Measurements from ENCODE around the gene TFB1M.
"Not testable (repeated sequence)": the region's sequence is repeated elsewhere in the genome, so short reads cannot be mapped to it uniquely, and the experiment has no call there.

The TFB1M gene

GRCh38 chr6:155329460-155330132 is 15.3 kb upstream of the TFB1M start:
- DNase-seq, result no peak

DNA sequence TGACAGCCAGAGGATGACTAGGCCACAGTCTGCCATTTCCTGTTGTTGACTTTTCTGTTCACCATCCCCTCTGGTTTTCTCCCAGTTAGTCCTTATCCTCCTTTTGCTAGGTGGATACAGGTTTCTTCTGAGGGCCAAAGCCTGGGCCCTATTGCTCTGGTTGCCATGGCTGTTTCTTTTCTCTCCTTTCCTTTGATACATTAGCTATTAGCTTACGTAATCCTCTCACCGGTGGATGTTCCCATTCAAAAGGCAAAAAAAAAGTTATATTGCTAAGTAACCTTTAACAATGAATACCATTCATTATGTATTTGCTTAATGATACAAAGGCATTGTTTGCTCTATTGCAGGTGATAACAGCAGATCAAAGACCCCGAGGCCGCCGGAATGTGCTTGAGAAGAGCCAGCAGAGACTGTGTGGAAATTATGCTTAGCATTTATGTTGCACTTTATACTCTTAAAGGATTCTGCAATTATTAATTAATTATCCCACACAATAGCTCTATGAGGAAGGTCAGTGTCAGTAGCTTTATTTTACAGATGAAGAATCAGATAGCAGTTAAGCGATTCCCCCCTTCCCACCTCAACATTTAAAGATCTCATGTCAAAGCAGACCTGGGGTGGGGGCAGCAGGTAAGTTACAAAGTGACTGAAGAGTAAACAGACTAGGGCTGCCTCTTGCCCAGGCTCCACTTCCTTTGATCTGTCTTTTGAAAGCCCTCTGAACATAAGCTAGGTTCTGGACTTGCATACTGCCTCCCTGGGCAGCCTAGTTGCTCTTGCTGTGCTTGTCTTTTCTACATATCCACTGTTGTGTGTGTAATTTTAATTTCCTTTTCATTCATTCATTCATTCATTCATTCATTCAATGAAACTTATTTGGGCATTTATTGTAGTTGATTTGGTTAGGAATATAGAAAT is 14.5 kb upstream of the TFB1M start:
- no peak for DNase-seq

DNA sequence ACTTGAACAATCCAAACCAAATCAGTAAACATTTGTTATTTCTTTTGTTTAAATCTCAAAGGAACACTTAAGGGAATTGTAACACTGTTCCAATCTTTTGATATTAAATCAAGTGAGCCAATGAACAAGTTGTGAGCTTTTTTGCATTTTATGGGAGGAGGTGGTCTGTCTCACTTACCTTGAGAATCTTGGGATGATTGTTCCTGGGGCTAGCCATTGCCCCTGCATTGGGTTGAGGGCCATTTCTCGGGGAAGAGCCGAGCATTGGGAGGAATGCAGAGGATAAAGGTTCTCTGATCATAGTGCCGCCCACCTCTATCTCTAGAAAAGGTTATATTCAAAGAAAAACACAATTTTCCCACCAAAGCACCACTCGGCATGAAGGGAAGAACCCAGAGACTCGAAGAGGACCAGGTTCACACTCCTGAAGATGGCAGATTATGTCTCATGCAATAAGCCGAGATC is 13.8 kb upstream of the TFB1M start:
- DNase-seq, result no peak

DNA sequence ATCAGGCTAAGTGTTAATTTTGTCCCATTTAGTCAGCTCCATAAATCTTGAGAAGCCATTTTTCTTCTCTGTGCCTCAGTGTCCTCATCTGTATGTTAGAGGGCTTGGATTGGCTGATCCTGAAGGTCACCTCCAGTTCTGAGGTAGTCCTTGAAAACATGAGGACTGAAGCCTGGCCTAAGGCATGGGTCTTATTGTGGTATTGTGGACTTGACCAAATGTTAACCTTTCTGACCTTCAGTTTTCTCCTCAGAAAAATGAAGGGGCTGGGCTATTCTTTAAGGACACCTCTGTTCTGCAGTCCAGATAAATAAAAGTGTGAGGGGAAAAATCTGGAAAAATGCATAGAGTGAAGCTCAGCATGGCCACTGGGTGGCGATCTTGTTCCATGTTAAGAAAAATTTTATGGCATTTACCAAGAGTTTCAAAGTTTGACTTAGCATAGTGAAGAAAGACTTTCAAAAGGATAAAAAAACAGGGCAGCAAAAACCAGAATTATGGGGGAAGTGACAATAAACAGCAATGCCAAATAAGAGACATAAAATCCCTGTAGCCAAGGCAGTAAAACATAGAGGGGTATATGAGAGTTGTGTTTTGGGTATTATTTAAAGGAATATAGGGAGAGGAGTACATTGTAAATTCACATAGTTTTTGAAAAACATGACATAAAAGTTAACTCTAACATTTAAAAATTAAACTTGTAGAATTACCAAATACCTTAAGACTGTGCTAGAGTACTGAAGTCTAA is 13.2 kb upstream of the TFB1M start:
- peak; percentile 70 for DNase-seq

DNA sequence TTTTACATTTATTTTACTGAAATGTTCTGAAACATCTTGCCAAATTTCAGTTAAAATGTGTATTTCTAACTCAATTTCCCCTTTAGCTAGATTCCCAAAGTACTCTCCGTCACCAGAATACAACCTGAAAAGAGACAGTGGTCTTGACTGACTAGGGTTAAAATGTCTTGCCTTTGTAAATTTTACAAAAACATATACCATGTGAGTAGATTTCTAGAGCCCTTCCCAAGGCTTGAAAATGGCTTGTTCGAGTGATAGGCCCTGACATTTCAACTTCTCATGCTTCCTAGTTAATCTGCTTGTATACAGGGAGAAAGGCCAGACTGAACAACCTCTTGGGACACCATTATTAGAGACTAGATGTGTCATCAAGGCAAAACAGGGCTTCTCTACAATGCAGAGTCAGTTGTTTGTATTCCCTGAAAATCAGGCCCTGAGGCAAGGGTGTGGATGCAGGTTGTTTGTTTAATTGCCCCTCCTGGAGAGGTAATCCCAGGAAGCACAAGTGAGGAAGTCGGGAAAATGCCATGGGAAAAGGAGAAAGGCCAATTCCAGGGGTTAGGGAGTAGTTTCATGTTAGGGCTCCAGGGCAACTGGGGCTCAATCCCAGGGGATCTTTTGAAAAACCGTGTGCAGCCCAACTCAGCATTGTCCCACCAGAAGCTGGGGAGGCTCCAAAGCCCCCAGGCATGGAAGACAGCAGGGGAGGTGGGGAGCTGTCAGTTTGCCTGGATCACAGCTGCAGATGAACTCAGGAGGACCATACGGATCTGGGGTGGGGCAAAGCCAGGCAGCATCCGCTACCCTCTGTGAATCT is 11.6 kb upstream of the TFB1M start:
- no peak for DNase-seq

- DNase-seq, result no peak
Observed at GRCh38 chr6:155324993-155325392, 10.7 kb upstream of the TFB1M start.

- no peak for DNase-seq
Observed at GRCh38 chr6:155324172-155324571, 9.9 kb upstream of the TFB1M start.

DNA sequence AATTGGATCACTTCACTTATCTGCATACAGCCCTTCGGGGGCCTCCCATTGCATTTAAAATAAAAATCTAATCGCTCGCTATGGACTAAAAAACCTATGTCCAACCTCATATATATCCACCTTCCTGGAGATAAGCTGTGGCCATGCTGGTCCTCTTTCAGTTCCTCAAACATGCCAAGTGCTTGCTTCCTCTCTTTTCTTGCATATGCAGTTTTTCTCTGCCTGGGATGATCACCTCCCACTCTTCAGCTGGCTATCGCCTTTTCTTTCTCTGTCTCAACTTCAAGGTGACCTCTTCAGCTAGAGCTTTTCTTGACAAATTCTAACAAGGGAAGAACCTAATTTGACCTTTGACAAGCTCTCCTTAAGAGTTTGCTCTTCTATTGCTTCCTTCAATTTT is 5.6 kb upstream of the TFB1M start:
- DNase-seq, result peak; percentile 78

- peak; percentile 20 for DNase-seq
Observed at GRCh38 chr6:155317186-155317585, 2.9 kb upstream of the TFB1M start.

GRCh38 chr6:155316419-155316818 is 2.1 kb upstream of the TFB1M start:
- DNase-seq, result no peak

GRCh38 chr6:155315516-155315871 is 1.2 kb upstream of the TFB1M start:
- DNase-seq, result peak; percentile 63

DNA sequence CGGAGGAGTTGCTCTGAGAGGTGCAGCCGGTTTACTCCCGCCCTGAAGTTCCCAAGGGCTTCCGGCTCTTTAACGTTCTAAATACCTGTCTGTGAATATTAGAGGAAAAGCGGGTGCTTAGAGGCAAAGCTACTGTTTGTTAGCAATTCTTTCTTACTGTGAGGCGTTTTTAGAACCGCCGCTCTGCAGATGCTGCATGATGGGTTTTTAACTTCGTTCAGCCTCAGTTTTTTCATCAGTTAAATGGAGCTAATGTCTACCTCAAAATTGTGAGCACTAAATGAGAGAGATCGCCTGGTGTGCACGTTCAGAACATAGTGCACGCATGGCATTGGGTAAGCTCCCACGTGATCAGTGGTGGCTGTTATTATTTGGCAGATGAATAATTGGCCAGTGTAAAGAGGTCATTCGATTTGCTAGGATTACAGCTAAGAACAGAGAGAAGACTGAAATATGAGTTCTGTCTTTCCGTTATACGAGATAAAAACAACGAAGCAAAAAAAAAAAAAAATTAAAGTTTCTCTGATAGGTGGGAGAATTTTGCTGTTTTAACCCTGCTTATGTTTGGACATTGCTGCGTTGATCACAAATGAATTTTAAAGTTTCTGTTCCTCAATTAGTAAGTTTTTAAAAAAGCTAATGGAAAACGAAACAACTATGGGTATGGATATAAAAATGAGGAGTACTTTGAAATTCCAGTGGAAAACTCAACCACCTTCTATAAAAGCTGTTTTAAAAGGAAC is 660 bp upstream of the TFB1M start:
- peak; percentile 85 for DNase-seq

GRCh38 chr6:155313602-155314091 is 637 bp downstream of the TFB1M start:
- DNase-seq, result no peak

DNA sequence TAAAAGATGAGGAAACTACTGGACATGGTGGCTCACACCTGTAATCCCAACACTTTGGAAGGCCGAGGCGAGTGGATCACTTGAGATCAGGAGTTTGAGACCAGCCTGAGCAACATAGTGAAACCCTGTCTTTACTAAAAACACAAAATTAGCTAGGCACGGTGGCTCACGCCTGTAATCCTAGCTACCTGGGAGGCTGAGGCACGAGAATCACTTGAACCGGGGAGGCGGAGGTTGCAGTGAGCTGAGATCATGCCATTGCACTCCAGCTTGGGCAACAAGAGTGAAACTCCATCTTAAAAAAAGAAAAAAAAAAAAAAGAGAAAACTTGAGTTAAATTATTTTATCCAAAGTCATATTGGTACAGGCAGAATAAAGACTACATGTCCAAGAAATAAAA is 1.3 kb downstream of the TFB1M start:
- not testable (repeated sequence) for DNase-seq

DNA sequence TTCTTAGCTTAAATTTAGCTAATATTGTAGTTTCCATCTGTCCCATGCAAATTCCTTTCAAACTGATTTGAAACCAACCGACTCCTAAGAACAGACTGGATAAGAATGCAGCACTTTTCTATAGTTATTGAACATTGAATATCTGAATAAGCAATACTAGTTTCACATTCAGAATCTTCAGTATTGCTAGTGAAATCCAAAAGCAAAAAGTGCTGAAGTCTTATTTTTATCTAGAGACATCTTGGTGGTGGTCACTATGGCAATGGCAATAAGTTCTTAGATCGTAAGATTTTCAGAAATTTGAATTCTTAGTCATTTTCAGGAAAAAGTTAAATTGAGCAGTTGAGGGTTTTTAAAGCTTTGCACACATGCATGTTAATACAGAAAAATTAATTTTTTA is 2.7 kb downstream of the TFB1M start:
- no peak for DNase-seq

DNA sequence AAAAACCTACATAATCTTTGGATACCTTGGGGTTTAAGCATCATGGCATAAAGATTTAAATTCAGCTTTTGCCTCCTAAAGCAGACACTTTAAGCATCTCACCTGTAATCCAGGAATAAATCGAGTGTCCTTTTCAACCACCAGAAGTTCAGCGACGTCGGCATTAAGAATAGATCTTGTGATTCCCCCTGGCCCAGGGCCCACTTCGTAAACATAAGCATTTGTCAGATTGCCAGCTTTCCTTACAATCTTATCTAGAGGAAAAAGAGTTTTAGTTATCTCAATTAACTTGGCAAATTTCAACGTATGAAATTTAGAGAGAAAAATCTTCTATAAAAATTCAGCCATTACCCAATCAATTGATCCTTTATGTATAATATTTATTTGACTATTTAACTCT is 3.2 kb downstream of the TFB1M start:
- no peak for DNase-seq

- DNase-seq, result no peak
Observed at GRCh38 chr6:155310596-155310995, 3.7 kb downstream of the TFB1M start.

GRCh38 chr6:155309150-155309549 is 5.1 kb downstream of the TFB1M start:
- DNase-seq, result no peak

- no peak for DNase-seq
Observed at GRCh38 chr6:155306958-155307357, 7.3 kb downstream of the TFB1M start.

- no peak for DNase-seq
Observed at GRCh38 chr6:155303361-155303870, 10.9 kb downstream of the TFB1M start.

GRCh38 chr6:155301867-155302266 is 12.4 kb downstream of the TFB1M start:
- no peak for DNase-seq

All from inflammatory macrophage treated with lipopolysaccharide for 4 hours (primary cell).